Activated naive CD4-positive, alpha-beta T cell treated with anti-CD3 and anti-CD28 coated beads, Interleukin-2, amount 50 U/mL, for 72 hours (primary cell): ENCODE data around the gene CSRNP3. TPM values are rescaled to one million over a fixed set of nuclear protein-coding genes. Genes with fewer than 3 reads are reported as not detected.

ENCODE experiments used
- ATAC-seq, 2 donors: fragments of 150-1000 bp; cut with Tn5 transposase; 2 replicates each; pipeline ENCODE4 v1.10.0; 2021; ENCODE audit warnings: mild to moderate bottlenecking in 2 of 2, moderate library complexity in 2 of 2
- DNase-seq, 2 donors: peaks; one replicate each; pipeline ENCODE4 v3.0.0; 2021 to 2022; ENCODE audit warnings: low spot score in 2 of 2
- H3K27ac Mint-ChIP-seq, 2 donors: one replicate each; pipeline ENCODE4 v1.8.0; 2022; ENCODE audit warnings: mild to moderate bottlenecking in 2 of 2, mixed read lengths in 2 of 2
- H3K36me3 Mint-ChIP-seq, 2 donors: one replicate each; pipeline ENCODE4 v1.8.0; 2022; ENCODE audit warnings: mixed read lengths in 2 of 2
- H3K9me3 Mint-ChIP-seq, 2 donors: one replicate each; pipeline ENCODE4 v1.8.0; 2022; ENCODE audit warnings: mixed read lengths in 2 of 2
- total RNA-seq, 2 donors: library from RNA; stranded (reverse); gene quantifications; one replicate each; pipeline ENCODE4 v1.2.3, GENCODE V29; 2022

CSRNP3 gene
- total RNA-seq, 2 donors from 2014 or later: not detected

DNA sequence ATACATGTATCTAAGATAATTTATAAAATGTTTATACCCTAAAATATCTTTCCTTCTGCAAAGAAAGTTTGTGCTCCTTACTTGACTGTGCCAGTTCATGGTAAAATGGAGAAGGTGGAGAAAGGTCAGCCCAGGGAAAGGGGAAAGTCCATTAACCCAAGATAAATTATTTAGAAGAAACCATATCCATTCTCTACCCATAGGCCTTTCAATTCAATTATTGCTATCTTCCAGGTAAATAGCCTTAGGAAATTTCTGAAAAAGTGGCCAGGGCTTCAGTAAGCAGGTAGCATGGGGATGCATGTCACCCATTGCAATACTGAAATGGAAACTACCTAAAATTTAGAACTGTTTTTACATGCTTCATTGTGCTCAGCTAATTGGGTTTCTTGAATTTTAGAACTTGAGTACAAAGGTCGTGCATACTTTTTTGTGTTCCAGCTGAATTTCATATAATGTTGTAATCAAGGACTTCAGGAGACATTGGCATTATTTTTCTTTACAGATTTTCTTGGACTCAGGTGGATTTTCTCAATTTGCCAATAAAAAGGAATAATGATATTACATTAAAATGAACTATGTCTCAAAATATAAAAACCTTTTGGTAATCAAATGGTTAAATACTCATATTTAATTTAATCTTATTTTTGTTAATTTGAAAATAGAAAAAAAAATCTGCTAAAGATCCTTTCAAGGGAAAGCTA is 124.9 kb downstream of the CSRNP3 start:
- Mint-ChIP-seq H3K36me3 (peaks cover 5% of the 10 kb centered on the region in 2 donors), H3K27ac (no peak overlapping the region), H3K9me3 (peaks cover 4 to 8% of the 10 kb centered on the region in 2 donors)
- ATAC-seq: no peak
- no peak for DNase-seq

- H3K36me3 Mint-ChIP-seq: peaks cover 5% of the 10 kb centered on the region in 2 donors
- DNase-seq: no peak
- no peak for ATAC-seq
- no peak overlapping the region for H3K27ac Mint-ChIP-seq
- H3K9me3 Mint-ChIP-seq: peaks cover 4 to 8% of the 10 kb centered on the region in 2 donors
These were observed 125.4 kb downstream of the CSRNP3 start for GRCh38 chr2:165594935-165595255.

DNA sequence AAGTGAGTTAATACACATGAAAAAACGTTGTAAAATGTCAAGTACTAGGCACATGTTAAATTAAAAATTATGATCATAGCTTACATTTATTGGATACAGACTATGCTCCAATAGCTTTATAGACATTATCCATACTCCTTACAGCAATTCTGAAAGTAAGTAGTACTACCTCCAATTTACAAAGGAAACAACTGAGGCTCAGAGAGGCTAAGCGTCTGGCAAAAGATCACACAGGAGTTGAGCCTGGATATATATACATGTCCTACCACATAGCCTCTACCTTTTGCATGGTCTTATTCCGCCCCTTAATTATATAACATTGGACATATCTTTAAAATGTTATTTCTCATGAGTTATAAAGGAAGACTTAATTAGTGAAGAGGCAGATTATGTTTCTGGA is 127.3 kb downstream of the CSRNP3 start:
- Mint-ChIP-seq H3K9me3 (no peaks in the 10 kb centered on the region), H3K36me3 (no peaks in the 10 kb centered on the region)
- ATAC-seq: no peak

DNA sequence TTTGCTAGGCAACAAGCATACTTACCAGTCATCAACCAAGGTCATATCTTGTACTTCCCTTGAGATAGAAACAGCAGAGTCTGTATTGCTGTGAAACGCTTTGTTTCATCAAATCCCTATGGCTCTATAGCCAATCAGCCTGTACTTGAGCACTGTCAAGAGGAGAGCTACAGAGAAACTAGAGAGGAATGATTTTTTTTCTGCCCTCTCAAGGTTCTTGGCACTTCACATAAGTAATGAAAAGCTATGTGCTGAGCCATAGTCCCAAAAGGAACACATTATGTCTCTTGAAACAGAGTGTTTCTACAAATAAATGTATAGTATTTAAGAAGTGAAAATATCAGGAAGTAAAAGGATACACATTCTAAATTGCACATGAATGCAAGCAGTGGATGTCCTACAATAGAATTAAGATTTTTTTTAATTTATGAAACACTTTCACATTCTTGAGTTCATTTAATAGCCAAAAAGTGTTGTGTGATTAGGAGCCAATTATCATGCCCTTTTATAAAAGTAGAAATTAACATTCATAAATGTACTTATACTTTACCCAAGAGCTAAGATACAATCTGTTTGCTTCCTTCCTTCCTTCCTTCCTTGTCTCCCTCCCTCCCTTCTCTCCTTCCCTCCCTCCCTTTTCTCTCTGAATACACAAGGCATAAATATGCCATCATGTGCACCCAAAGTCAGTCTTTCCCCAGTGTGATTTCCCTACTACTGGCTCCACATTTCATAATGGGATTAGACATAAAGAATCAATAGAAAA is 131.8 kb downstream of the CSRNP3 start:
- no peak for ATAC-seq
- Mint-ChIP-seq H3K36me3 (no peaks in the 10 kb centered on the region), H3K27ac (no peak overlapping the region), H3K9me3 (no peaks in the 10 kb centered on the region)
- DNase-seq: no peak

More for the DNA sequence above, 127.3 kb downstream of the CSRNP3 start:
- DNase-seq: no peak
- H3K27ac Mint-ChIP-seq: no peak overlapping the region

DNA sequence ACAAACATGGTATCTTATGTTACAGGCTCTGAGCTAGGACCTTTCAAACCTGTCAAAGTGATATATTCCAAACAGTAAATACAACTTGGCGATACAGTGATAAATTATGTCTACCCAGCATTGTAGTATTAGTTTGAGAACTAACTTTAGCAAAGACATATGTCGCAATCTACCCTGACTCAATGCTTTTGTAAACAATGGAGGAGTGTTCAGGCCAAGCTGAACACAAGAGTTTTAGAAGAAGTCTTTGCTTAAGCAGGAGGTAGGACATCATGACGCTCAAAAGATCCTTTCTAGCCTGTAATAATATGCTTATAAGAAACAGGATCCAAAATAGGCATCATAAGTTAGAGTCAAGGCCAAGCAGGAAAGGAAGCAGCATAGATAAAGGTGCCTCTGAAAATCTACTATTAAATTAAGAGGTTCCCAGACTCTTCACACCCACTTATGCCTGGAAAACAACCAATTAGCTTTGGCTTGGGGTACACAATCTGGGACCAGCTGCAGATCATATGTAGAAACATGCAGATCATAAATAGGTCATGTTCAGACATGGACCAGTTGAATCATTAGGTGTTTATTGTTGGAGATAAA is 132.5 kb downstream of the CSRNP3 start:
- no peak for DNase-seq
- H3K27ac Mint-ChIP-seq: no peak overlapping the region
- H3K9me3 Mint-ChIP-seq: no peaks in the 10 kb centered on the region
- ATAC-seq: no peak
- no peaks in the 10 kb centered on the region for H3K36me3 Mint-ChIP-seq

GRCh38 chr2:165609672-165610071 is 140.2 kb downstream of the CSRNP3 start:
- no peak for ATAC-seq
- Mint-ChIP-seq H3K36me3 (no peaks in the 10 kb centered on the region), H3K9me3 (no peaks in the 10 kb centered on the region), H3K27ac (no peak overlapping the region)
- DNase-seq: no peak

GRCh38 chr2:165610591-165611029 is 141.1 kb downstream of the CSRNP3 start:
- DNase-seq (no peak), ATAC-seq (no peak)
- H3K36me3 Mint-ChIP-seq: no peaks in the 10 kb centered on the region
- H3K27ac Mint-ChIP-seq: no peak overlapping the region
- H3K9me3 Mint-ChIP-seq: no peaks in the 10 kb centered on the region

- H3K27ac Mint-ChIP-seq: no peak overlapping the region
- H3K9me3 Mint-ChIP-seq: peaks cover 0 to 6% of the 10 kb centered on the region in 2 donors
- H3K36me3 Mint-ChIP-seq: peaks cover 0 to 5% of the 10 kb centered on the region in 2 donors
- ATAC-seq (no peak), DNase-seq (no peak)
These were observed 148.4 kb downstream of the CSRNP3 start for GRCh38 chr2:165617741-165618481.

- Mint-ChIP-seq H3K27ac (no peak overlapping the region), H3K36me3 (peaks cover 0 to 5% of the 10 kb centered on the region in 2 donors), H3K9me3 (peaks cover 0 to 6% of the 10 kb centered on the region in 2 donors)
- DNase-seq (no peak), ATAC-seq (no peak)
These were observed 149.3 kb downstream of the CSRNP3 start for GRCh38 chr2:165618806-165619205.

DNA sequence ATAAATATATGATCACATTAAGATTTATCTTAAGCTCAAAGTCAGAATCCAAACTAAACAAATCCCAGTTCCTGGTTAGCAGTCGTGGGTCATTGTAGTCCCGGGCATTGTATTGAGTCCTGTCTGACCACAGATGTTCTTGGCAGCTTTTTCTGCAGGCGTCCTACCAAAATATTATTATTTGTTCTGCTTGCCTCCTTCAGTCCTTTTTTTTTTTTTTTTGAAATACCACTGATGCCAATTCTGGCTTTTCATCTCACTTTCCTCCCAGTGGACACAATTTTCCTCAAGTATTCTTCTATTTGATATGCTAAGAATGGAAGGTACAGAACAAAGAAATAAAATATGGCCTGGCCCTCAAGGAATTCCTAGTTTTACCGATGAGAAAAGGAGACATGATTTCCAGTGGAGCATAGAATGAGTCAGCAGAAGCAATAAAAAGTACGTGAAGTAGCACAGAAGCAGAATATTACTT is 151.6 kb downstream of the CSRNP3 start:
- ATAC-seq (no peak), DNase-seq (no peak)
- Mint-ChIP-seq H3K36me3 (peaks cover 0 to 5% of the 10 kb centered on the region in 2 donors), H3K27ac (no peak overlapping the region), H3K9me3 (peaks cover 0 to 6% of the 10 kb centered on the region in 2 donors)

DNA sequence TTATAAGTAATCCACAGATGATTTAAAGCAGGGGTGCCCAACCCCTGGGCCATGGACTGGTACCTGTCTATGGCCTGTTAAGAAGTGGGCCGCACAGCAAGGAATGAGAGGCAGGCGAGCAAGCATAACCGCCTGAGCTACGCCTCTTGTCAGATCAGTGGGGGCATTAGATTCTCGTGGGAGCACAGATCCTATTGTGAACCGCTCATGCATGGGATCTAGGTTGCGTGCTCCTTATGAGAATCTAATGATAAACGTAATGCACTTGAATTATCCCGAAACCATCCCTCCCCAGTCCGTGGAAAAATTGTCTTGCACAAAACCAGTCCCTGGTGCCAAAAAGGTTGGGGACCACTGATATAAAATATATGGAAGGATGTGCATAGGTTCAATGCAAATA is 153.7 kb downstream of the CSRNP3 start:
- ATAC-seq (no peak), DNase-seq (no peak)
- H3K27ac Mint-ChIP-seq: no peak overlapping the region
- H3K36me3 Mint-ChIP-seq: no peaks in the 10 kb centered on the region
- H3K9me3 Mint-ChIP-seq: no peaks in the 10 kb centered on the region

DNA sequence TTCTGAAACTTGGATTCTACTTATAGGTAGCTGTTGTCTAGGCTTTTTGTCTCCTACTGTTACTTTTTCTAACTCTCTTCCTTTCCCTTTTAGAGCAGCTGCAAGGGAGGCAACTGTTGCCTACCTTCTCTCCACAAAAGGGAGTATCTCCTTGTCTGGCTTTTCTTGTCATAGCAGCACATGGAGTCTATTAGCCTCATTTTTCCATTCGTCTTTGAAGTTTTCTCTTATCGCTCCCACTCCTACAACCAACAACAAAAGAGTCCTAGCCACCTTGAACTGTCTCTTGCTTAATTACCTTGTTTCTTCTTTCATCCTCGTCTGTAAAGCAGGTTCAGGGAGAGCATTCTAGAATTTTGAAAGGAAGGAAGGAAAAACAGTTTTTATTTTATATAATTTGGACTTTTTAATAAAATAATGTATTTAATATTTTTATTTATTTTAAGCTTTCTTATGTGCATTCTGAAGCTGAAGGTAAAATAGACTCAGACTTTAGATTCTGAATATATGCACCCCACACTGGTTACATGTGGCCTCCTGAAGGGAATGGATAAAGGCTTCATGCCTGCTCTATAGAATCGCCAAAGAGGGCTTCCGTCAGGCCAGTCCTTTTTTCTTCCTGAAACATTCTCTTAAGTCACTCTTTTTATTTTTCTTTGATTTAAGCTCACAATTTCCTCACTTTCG is 154.4 kb downstream of the CSRNP3 start:
- Mint-ChIP-seq H3K27ac (no peak overlapping the region), H3K9me3 (no peaks in the 10 kb centered on the region), H3K36me3 (no peaks in the 10 kb centered on the region)
- ATAC-seq: no peak
- no peak for DNase-seq

DNA sequence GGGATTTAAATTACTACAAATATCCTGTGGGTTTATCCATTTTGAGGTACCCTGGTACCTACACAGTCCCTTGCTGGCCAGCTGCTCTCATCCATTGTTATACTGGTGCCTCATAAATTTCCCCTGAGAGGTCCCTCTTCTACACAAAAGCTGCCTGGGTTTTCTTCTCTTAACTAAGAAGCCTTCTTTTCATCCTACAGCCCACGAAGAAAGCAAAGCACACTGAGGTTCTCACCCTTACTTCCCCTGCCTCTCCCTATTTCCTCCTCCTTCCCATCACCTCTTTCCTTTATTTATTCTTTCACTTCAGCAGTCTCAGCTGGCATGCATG is 154.9 kb downstream of the CSRNP3 start:
- Mint-ChIP-seq H3K27ac (no peak overlapping the region), H3K9me3 (no peaks in the 10 kb centered on the region), H3K36me3 (no peaks in the 10 kb centered on the region)
- no peak for ATAC-seq
- DNase-seq: no peak

GRCh38 chr2:165627470-165627869 is 158.0 kb downstream of the CSRNP3 start:
- no peak for ATAC-seq

DNA sequence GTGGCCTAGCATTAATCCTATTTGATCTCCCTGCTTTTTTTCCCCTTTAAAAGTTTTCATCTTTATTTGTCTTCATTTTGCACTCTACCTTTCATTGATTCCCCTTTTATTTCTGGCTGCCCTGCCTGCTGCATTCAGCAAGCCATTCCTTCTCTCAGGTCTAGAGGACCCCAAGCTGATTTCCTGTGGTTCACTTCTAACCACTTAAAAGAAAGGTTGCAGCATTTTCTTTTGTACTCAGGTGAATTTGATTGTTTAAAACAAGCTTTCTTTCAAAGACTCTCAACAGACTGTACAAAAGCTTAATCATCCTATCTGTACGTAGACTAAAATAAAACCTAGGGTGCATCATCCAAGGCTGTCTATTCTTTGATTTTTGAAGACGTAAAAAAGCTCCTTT is 160.3 kb downstream of the CSRNP3 start:
- H3K9me3 Mint-ChIP-seq: no peaks in the 10 kb centered on the region
- H3K27ac Mint-ChIP-seq: no peak overlapping the region
- DNase-seq (no peak), ATAC-seq (no peak)
- H3K36me3 Mint-ChIP-seq: no peaks in the 10 kb centered on the region

More at GRCh38 chr2:165627470-165627869, 158.0 kb downstream of the CSRNP3 start:
- no peaks in the 10 kb centered on the region for H3K9me3 Mint-ChIP-seq
- H3K27ac Mint-ChIP-seq: no peak overlapping the region
- DNase-seq: no peak
- H3K36me3 Mint-ChIP-seq: no peaks in the 10 kb centered on the region

- DNase-seq: no peak
- Mint-ChIP-seq H3K9me3 (no peaks in the 10 kb centered on the region), H3K36me3 (no peaks in the 10 kb centered on the region), H3K27ac (no peak overlapping the region)
- no peak for ATAC-seq
These were observed 160.7 kb downstream of the CSRNP3 start for GRCh38 chr2:165630236-165630635.
